GM18498 (cell line): ENCODE results near the gene VIPR1.
A peak's percentile ranks its signal among the peaks of the same experiment; 100 is the strongest.

Source experiments
- ATAC-seq: cut with Tn5 transposase; IDR thresholded peaks from one replicate; pipeline ENCODE4 v1.9.1; 2021; ENCODE audit warnings: mild to moderate bottlenecking, moderate library complexity; ENCODE audit not compliant: unreplicated experiment

The VIPR1 gene

DNA sequence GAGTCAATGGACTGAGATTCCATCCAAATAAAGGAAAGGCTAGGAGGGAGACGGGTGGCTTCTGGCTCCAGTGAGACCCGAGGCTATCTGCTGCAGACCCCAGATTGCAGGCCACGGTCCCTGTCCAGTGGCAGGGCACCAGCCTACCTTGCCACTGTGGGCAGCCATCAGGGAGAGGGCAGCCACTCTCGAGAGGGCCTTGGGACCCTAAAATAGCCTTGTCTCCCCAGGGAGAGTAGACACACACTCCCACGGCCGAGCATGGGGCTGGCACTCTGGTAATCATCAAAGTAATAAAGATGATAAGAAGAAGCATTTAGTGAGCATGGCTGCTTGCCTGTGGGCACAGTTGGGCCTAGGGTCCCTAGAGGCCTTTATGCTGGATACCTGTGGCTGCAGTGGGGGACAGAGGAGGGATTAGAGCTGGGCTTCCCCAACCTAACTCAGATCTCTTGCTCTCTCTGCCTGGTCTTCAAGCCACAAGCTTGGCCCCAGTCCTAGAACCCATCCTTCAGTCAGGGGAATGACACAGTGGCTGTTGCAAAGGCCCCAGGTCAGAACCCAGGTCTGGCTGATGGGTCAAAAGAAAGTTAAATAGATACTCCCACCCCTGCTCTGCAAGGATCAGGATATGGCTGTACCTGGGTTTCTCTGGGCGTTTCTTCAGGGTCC, 9.2 kb upstream of the VIPR1 start:
- no peak for ATAC-seq

GRCh38 chr3:42493798-42494151, 8.7 kb upstream of the VIPR1 start:
- ATAC-seq: no peak

DNA sequence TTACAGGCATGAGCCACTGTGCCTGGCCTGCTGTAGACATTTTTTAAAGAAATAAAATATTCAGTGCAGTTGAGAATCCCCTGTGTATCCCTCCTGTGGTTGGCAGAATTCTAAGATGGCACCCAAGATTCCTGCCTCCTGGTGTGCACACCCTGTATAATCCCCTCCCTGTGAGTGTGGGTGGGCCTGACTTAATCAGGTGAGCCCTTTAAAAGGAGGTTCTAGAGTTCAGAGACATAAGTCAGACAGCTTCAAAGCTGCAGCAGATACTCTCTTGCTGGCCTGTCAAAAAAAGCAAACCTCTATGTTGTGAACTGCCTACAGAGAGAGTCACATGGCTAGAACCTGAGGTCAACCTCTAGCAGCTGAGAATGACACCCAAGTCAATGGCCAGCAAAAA, 7.0 kb upstream of the VIPR1 start:
- ATAC-seq: no peak

DNA sequence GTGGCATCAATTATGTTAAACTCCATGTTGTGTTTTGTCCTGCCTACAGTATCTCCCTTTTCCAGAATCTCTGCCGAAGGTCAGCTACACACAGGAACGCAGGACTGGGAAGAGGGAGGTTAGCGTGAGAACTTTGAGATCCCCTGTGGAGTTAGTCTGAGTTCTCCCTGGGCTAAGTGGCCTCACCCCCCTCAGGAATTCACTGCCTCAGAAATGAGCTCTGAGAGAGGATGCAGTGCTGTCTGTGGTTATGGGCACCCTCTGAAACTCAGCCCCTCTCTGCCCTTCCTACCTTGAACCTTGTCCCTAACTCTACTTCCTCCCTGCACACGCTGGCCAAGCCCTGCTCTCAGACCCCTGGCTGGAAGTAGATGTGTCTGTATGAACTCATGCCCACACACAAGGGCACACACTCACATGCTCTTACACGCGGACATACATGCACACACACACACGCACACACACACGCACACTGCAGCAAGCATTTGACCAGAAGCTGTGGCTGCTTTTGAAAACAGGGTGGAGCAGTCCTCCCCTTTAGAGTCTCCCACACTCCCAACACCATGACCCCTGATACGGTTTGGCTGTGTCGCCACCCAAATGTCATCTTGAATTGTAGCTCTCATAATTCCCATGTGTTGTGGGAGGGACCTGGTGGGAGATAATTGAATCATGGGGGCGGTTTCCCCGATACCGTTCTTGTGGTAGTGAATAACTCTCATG, 5.3 kb upstream of the VIPR1 start:
- no peak for ATAC-seq

DNA sequence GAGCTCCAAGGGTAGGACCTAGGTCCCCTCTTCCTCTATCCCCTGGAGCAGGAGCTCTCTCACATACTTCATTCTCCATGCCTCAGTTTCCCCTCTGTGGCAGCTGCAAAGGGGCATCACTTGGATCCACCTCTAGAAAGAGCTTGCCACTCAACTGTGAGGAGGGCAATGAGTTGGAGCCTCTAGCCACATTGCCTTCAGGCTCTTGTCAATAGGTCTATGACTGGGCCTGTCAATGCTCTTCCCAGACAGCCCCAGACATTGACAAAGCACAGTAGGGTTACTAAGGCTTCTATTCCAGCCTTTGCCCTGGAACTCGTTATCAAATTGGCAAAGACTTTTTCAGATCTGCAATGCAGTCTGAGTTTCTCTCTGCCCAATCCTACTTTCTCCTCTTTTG, 4.4 kb upstream of the VIPR1 start:
- ATAC-seq: no peak

DNA sequence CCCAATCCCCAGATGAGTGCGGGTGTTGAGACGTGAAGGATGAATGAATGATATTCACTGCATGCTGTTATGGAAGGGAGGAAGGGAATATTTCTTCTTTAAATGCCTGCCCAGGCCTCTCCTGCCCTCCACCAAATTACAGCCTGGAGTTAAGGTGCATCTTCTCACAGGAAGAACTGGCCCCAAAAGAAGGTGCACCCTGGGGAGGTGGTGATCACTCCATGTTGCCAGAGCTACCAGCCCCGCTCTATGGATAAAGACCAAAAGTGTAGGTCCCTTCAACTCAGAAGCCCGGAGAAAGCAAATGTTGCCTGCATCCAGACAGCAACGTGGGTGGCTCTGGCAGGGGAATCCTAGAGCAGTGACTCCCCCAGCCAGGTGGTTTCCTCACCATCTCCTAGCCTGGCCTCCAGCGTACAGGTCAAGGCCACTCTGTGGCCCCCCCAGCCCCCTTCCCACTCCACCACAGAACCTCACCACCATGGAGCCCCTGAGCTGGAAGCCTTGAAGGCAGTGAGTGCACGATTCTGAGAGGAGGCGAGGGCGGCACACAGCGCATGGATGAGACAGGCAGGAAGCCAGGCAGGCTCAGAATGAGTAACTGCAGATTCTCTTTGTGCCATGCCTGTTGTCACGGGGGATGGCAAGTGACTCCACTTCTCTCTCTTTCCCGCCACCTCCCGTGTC, 3.5 kb upstream of the VIPR1 start:
- ATAC-seq: no peak

DNA sequence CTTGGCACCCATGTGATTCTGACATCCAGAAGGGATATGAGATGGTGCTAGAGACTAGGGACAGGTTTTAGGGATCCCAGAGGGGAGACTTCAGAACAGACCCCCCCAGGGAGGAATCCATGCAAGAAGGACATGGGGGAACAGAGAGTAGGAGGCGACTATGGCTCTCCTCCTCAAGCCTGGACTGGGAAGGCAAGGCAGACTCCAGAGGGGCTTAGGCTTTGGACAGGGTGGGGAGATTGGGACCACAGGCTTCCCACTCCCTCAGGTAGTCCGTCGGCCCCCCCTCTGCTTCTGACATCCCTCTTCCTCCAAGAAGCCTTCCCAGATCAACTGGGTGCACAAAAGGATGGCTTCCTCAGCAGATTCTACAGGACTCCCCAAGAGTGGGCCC, 3.0 kb upstream of the VIPR1 start:
- no peak for ATAC-seq

GRCh38 chr3:42500091-42500490, 2.4 kb upstream of the VIPR1 start:
- no peak for ATAC-seq

- no peak for ATAC-seq
These were observed 1.5 kb upstream of the VIPR1 start for GRCh38 chr3:42500909-42501308.

DNA sequence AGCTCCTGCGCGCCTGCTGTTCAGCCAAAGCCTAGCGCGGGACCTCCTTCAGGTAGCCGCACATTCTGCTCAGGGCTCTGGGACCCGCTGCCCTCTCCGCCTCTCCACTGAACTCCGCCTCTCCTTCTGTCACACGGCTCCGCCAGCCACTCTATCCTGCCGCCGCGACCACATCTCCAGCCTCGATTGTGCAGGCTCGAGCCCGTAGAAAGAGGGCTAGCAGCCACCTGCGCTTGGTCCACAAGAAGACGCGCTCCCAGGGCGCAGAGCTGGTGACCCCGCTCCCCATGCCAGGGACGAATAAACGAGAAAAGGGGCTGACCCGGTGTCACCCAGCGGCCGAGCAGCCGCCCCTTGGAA, 1.1 kb upstream of the VIPR1 start:
- no peak for ATAC-seq

DNA sequence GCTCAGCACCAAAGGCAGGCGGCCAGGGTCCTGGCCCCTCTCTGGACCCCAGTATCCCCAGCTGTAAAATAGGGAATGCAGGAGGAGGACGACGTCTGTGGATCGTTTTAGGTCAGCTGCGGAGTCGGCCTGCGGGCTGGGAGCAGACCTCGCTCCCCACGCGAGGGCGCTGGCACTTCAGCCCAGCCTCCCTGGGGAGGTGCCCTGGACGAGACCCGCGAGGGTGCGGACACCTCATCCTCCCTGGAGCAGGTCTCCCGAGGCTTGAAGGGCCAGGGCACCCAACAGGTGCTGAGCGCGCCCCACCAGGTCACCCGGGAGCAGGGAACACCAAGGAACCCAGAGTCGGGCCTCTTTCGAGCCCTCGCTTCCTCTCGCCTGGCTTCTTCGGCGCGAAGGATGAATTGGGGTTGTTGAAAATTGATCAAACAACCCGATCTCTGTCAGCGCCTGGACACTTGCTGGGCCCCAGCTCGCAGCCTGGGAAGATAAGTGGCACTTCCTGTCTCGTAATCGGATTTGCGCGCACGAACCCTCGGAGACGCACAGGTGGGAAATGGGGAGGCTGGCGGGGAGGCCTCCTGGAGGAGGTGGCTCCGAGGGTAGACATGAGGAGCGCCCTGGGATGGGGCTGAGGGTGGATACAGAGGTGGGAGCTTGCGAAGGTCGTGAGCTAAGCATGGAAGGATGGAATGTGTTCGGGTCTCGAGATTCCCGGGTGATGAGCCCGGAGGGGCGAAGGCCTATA, 588 bp upstream of the VIPR1 start:
- ATAC-seq: peak; percentile 39

DNA sequence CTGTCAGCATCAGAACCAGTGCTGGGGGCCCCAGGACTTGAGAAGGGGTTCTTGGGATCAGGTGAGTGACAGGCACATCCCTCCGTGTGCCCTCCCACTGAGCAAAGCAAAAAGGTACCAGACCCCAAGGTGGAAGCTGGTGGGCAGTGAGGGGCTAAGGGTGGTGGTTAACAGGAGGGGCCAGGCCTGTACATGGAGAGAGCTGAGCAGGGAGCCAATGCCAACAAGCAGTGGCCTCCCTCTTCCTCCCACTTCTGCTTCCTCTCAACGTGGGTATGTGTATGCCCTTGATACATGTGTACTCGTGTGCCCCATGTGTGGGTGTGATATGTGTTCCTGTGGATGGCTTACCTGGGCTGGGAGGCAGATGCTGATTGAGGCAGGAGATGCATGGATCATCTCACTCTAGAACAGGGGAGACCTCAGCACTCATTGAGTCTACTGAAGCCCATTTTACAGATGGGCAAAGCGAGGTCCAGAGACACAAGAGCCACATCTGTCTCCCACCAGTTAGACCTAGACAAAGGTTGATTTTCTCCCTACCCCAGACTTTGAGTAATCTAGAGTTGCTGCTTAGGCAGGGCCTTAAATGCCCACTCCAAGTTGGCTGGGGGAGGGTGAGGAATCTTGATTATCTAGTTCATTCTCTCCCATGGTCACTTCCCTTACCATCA, 945 bp downstream of the VIPR1 start:
- no peak for ATAC-seq

- no peak for ATAC-seq
These were observed 1.5 kb downstream of the VIPR1 start for GRCh38 chr3:42503957-42504333.

GRCh38 chr3:42504334-42505127, 2.1 kb downstream of the VIPR1 start:
- no peak for ATAC-seq

GRCh38 chr3:42505128-42505848, 2.8 kb downstream of the VIPR1 start:
- ATAC-seq: no peak

DNA sequence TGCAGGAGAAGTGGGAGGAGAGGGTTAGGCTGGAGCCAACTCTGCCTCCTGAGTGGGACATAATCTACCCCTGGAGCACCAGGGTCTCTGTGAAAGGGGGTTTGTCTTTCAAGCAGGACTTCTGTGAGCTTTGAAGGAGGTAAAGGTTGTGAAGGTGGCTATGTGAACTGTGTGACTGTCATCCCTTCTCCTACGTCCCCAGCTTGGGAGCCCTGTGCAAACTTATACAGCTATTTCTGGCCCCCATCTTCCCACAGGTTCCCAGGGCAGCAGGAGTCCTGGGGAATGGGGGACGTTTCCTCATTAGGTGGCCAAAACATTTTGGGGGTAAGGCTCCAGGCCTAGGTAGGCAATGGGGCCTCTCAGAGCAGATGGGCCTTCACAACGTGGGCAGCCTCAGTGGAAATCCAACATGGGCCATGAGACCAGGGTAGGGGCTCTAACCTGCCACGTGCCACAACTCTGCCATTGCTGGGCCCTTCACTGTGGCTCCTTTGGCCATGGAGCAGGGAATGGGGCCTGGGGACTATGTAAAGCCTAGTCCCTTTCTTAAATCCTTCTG, 3.5 kb downstream of the VIPR1 start:
- no peak for ATAC-seq

DNA sequence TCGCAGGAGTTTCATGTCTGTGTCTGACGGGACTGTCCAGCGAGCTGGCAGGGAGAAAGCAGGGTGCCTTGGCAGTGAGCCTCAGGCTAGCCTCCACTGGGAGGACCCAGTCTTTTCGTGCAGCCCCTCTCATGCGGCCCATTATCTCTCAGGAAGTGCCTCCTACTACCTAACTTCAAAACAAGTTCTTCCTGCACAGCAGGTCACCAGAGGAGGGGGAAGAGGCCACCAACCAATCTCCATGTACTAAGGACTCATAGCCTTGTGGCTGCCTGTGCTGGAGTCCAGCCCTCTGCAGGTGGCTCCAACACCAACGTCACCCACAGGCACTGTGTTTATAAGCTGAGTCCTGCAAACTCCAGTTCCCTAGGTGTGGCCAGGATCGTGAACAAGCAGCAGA, 4.8 kb downstream of the VIPR1 start:
- ATAC-seq: no peak

- ATAC-seq: no peak
These were observed 5.4 kb downstream of the VIPR1 start for GRCh38 chr3:42507761-42508335.

GRCh38 chr3:42508562-42508961, 6.1 kb downstream of the VIPR1 start:
- no peak for ATAC-seq
